Mesenteric fat pad (tissue), 1 donor: ENCODE measurements around the gene PLAAT3. TPM values are rescaled to one million over a fixed set of nuclear protein-coding genes. Genes with fewer than 3 reads are reported as not detected.
"Not testable (repeated sequence)": the region's sequence is repeated elsewhere in the genome, so short reads cannot be mapped to it uniquely, and the experiment has no call there.

Experiments used
- DNase-seq: peaks from one replicate; pipeline ENCODE4 v3.0.0-alpha.2; 2020; ENCODE audit warnings: low spot score
- long read RNA-seq: library from polyadenylated mRNA; unstranded; transcript quantifications from one replicate; pipeline ENCODE4 v2.0.0, GENCODE V29; 2020
- total RNA-seq: library from RNA; stranded (reverse); fragmentation: NEBNext Ultra II Directional; extraction: Animal tissue kit (Norgen Biotek cat#: 25700); gene quantifications from one replicate; pipeline ENCODE4 v1.2.1, GENCODE V29; 2021
- donor health status: DM: yes; HTN: yes; CAD: no.

The PLAAT3 gene
- total RNA-seq: 399 TPM
- long read RNA-seq, transcript PLA2G16-203 (5 exons, 1,099 nt): minor isoform, 94 of 655 reads
- long read RNA-seq, transcript PLA2G16-202 (4 exons, 678 nt): minor isoform, 10 of 655 reads
- long read RNA-seq, transcript PLA2G16-201 (4 exons, 2,594 nt): major isoform, 500 of 655 reads
- long read RNA-seq, partial matches to known transcripts: 12 of 655 reads
- long read RNA-seq, other reads (novel, unspliced or antisense): 39 of 655 reads

- DNase-seq: peak; percentile 94
These were observed at the start of gene PLAAT3 for GRCh38 chr11:63614136-63614671. TSS of gene PLAAT3 (minus strand) at chr11:63614433. CDS start at chr11:63614014, 419 bp downstream.

- no peak for DNase-seq
These were observed 49.6 kb upstream of the PLAAT3 start for GRCh38 chr11:63663809-63664208.

GRCh38 chr11:63660972-63661371 is 46.7 kb upstream of the PLAAT3 start:
- DNase-seq: no peak

GRCh38 chr11:63652671-63653070 is 38.4 kb upstream of the PLAAT3 start:
- DNase-seq: no peak

GRCh38 chr11:63643205-63643604 is 29.0 kb upstream of the PLAAT3 start:
- DNase-seq: no peak

- no peak for DNase-seq
These were observed 27.5 kb upstream of the PLAAT3 start for GRCh38 chr11:63641727-63642126.

- DNase-seq: no peak
These were observed 25.1 kb upstream of the PLAAT3 start for GRCh38 chr11:63639199-63639832.

- not testable (repeated sequence) for DNase-seq
These were observed 24.2 kb upstream of the PLAAT3 start for GRCh38 chr11:63638436-63638835.

GRCh38 chr11:63635762-63636465 is 21.7 kb upstream of the PLAAT3 start:
- no peak for DNase-seq

GRCh38 chr11:63629426-63629825 is 15.2 kb upstream of the PLAAT3 start:
- DNase-seq: no peak

- DNase-seq: no peak
These were observed 9.4 kb upstream of the PLAAT3 start for GRCh38 chr11:63623513-63624140.

GRCh38 chr11:63622323-63622722 is 8.1 kb upstream of the PLAAT3 start:
- DNase-seq: no peak

GRCh38 chr11:63621071-63621470 is 6.8 kb upstream of the PLAAT3 start:
- no peak for DNase-seq

- no peak for DNase-seq
These were observed 5.7 kb upstream of the PLAAT3 start for GRCh38 chr11:63619967-63620366.

- DNase-seq: not testable (repeated sequence)
These were observed 3.5 kb upstream of the PLAAT3 start for GRCh38 chr11:63617686-63618085.

GRCh38 chr11:63616953-63617352 is 2.7 kb upstream of the PLAAT3 start:
- DNase-seq: no peak

- DNase-seq: no peak
These were observed 607 bp downstream of the PLAAT3 start for GRCh38 chr11:63613517-63614135.

GRCh38 chr11:63612181-63612580 is 2.1 kb downstream of the PLAAT3 start:
- no peak for DNase-seq

- DNase-seq: no peak
These were observed 2.9 kb downstream of the PLAAT3 start for GRCh38 chr11:63611395-63611747.

- DNase-seq: no peak
These were observed 3.4 kb downstream of the PLAAT3 start for GRCh38 chr11:63610604-63611394.
